Measurements from ENCODE around the gene NUP214.

GRCh38 chr9:131233995-131234394 lies 108.6 kb downstream of the NUP214 start:
- no peak for TF ChIP-seq POLR2AphosphoS5 (IDR thresholded peaks at IDR 0.05; ENCODE audit: low read depth, low read length)
- no peak for TF ChIP-seq TAF1 (IDR thresholded peaks at IDR 0.05; ENCODE audit: borderline replicate concordance, low read depth, low read length)
